ENCODE results near the gene P4HA2.

DNA sequence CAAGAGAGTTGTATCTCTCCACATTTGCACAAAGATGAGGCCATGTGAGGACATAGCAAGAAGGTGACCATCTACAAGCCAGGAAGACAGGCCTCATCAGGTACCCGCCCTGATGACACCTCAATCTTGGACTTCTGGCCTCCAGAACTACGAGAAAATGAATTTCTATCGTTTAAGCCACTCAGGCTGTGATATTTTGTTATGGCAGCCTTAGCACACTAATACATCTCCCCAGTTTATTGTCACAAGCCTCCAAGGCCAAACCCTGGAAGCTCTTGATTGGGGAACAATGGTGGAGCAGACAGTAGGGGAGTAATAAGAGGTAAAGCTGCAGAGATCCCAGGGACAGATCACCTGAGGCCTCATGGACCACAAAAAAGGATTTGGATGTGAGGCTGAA lies 7.7 kb upstream of the P4HA2 start:
- TF ChIP-seq EP300 (IDR thresholded peaks at IDR 0.05) (no peak), POLR2A (IDR thresholded peaks at IDR 0.05; ENCODE audit: low read depth) (no peak)
